Right lobe of liver (tissue), 4 donors: ENCODE measurements around the gene PDZRN3.

Source experiments
- POLR2A ChIP-seq: fragments of 450-650 bp; IDR thresholded peaks from one replicate; pipeline ENCODE4 v1.6.1; 2017; ENCODE audit warnings: antibody characterized with exemption, mild to moderate bottlenecking
- TF ChIP-seq, protein P1 (sequence below), 4 donors: fragments of 200-600 bp in 3 of 4; fragments of 450-650 bp in 1 of 4; IDR thresholded peaks; one replicate each; pipeline versions ENCODE4 v1.5.1 to v1.8.0; 2016 to 2022; ENCODE audit warnings: antibody characterized with exemption in 4 of 4, mild to moderate bottlenecking in 2 of 4
- donor health status: DM: no; HTN: no; CAD: no.
- donor health status: DM: no; HTN: no; CAD: no.
- donor health status: DM: no; HTN: yes; CAD: no.

DNA sequence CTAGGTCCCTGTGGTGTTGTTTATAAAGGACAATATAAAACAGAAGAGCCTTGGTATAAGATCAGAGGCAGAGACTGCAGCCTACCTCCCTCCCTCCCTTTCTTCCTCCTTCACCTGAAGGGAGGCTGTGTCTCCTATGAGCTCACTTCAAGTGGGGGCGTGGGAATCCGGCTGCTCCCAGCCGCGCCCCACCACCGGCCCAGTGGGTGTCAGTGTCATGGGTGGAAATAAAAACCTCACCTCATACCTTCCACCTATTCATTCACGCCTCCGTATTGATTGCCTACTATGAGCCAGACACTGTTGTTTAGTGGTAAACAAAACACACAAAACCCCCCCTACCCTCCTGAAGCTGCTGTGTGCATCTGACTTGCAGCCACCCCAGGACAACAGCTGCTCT, 181.9 kb downstream of the PDZRN3 start:
- TF ChIP-seq, protein P1, sequence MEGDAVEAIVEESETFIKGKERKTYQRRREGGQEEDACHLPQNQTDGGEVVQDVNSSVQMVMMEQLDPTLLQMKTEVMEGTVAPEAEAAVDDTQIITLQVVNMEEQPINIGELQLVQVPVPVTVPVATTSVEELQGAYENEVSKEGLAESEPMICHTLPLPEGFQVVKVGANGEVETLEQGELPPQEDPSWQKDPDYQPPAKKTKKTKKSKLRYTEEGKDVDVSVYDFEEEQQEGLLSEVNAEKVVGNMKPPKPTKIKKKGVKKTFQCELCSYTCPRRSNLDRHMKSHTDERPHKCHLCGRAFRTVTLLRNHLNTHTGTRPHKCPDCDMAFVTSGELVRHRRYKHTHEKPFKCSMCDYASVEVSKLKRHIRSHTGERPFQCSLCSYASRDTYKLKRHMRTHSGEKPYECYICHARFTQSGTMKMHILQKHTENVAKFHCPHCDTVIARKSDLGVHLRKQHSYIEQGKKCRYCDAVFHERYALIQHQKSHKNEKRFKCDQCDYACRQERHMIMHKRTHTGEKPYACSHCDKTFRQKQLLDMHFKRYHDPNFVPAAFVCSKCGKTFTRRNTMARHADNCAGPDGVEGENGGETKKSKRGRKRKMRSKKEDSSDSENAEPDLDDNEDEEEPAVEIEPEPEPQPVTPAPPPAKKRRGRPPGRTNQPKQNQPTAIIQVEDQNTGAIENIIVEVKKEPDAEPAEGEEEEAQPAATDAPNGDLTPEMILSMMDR (IDR thresholded peaks at IDR 0.05), result no peak
- TF ChIP-seq POLR2A, result no peak
